GM23338 (cell line): ENCODE measurements around the gene RPL29. TPM values are rescaled to one million over a fixed set of nuclear protein-coding genes. Genes with fewer than 3 reads are reported as not detected.

Experiments used
- ATAC-seq: fragments of 200-7000 bp; cut with Tn5 transposase; 3 replicates; pipeline ENCODE4 v1.9.1; 2020
- DNase-seq: peaks from one replicate; pipeline ENCODE4 v3.0.0-alpha.2; 2015; ENCODE audit warnings: low spot score
- H2AFZ ChIP-seq: fragments of 200-600 bp; sonication (generic); 2 replicates; pipeline ENCODE4 v1.8.0; 2016; ENCODE audit warnings: antibody characterized with exemption, mild to moderate bottlenecking, moderate library complexity
- H3F3A ChIP-seq: fragments of 200-600 bp; sonication (generic); replicated peaks from 2 replicates; pipeline ENCODE4 v1.8.0; 2017; ENCODE audit warnings: antibody characterized with exemption, mixed run types, low read depth
- H3K27ac ChIP-seq: fragments of 200-600 bp; sonication (generic); 2 replicates; pipeline ENCODE4 v1.6.1; 2016; ENCODE audit warnings: low read depth
- H3K27me3 ChIP-seq: fragments of 200-600 bp; sonication (generic); 2 replicates; pipeline ENCODE4 v1.8.0; 2016; ENCODE audit warnings: mild to moderate bottlenecking, mixed run types, moderate library complexity; ENCODE audit not compliant: insufficient read depth
- H3K36me3 ChIP-seq: fragments of 200-600 bp; sonication (generic); 2 replicates; pipeline ENCODE4 v1.8.0; 2016; ENCODE audit warnings: mild to moderate bottlenecking; ENCODE audit not compliant: insufficient read depth
- H3K4me1 ChIP-seq: fragments of 200-600 bp; sonication (generic); 2 replicates; pipeline ENCODE4 v1.8.0; 2016; ENCODE audit warnings: mild to moderate bottlenecking, moderate library complexity; ENCODE audit not compliant: insufficient read depth
- H3K4me2 ChIP-seq: fragments of 200-600 bp; sonication (generic); 2 replicates; pipeline ENCODE4 v1.7.1; 2017; ENCODE audit warnings: mixed run types
- H3K4me3 ChIP-seq: fragments of 200-600 bp; sonication (generic); 2 replicates; pipeline ENCODE4 v1.6.1; 2016; ENCODE audit warnings: mixed run types
- H3K79me2 ChIP-seq: fragments of 200-600 bp; sonication (generic); replicated peaks from 2 replicates; pipeline ENCODE4 v1.8.0; 2017; ENCODE audit warnings: mild to moderate bottlenecking; ENCODE audit not compliant: insufficient read depth
- H3K9me2 ChIP-seq: fragments of 200-600 bp; sonication (generic); 2 replicates; pipeline ENCODE4 v1.8.0; 2017; ENCODE audit not compliant: insufficient read depth
- H4K20me1 ChIP-seq: fragments of 200-600 bp; sonication (generic); replicated peaks from 2 replicates; pipeline ENCODE4 v1.8.0; 2017; ENCODE audit warnings: mild to moderate bottlenecking; ENCODE audit not compliant: insufficient read depth
- H3K27ac Mint-ChIP-seq: 2 replicates; pipeline ENCODE4 v1.8.0; 2020; ENCODE audit warnings: inconsistent platforms, mild to moderate bottlenecking, moderate library complexity, mixed read lengths
- H3K27me3 Mint-ChIP-seq: 3 replicates; pipeline ENCODE4 v1.8.0; 2022; ENCODE audit warnings: low read depth, mild to moderate bottlenecking, moderate library complexity, mixed read lengths, inconsistent platforms; ENCODE audit not compliant: insufficient read depth, poor library complexity
- H3K36me3 Mint-ChIP-seq: 3 replicates; pipeline ENCODE4 v1.8.0; 2021; ENCODE audit warnings: low read depth, mild to moderate bottlenecking, inconsistent platforms, moderate library complexity, mixed read lengths
- H3K4me1 Mint-ChIP-seq: 3 replicates; pipeline ENCODE4 v1.8.0; 2020; ENCODE audit warnings: mild to moderate bottlenecking, inconsistent platforms, mixed read lengths
- H3K4me3 Mint-ChIP-seq: 3 replicates; pipeline ENCODE4 v1.8.0; 2021; ENCODE audit warnings: moderate library complexity, mild to moderate bottlenecking, inconsistent platforms, mixed read lengths
- H3K9me3 Mint-ChIP-seq: 3 replicates; pipeline ENCODE4 v1.8.0; 2020; ENCODE audit warnings: moderate library complexity, mild to moderate bottlenecking, inconsistent platforms, mixed read lengths
- CREB1 ChIP-seq: fragments of 250-450 bp; sonication (Bioruptor Pico); IDR thresholded peaks from 2 replicates; pipeline ENCODE4 v1.5.0; 2020; ENCODE audit warnings: low read depth, mild to moderate bottlenecking, moderate library complexity
- CTCF ChIP-seq, 2 experiments: fragments of 200-600 bp in 1 of 2; sonication (generic) in 1 of 2; conservative IDR thresholded peaks; 2 replicates each; pipeline versions ENCODE4 v1.5.1 to v1.6.1; 2016 to 2017; ENCODE audit warnings: antibody characterized with exemption in 2 of 2, low read depth in 2 of 2, mild to moderate bottlenecking in 2 of 2, moderate library complexity in 1 of 2
- EZH2phosphoT487 ChIP-seq: fragments of 200-600 bp; sonication (generic); IDR thresholded peaks from one replicate; pipeline ENCODE4 v1.8.1; 2018; ENCODE audit warnings: antibody characterized with exemption; ENCODE audit not compliant: unreplicated experiment
- JUNB ChIP-seq: IDR thresholded peaks from one replicate; pipeline ENCODE4 v1.6.1; 2016; ENCODE audit warnings: antibody characterized with exemption; ENCODE audit not compliant: unreplicated experiment
- POLR2AphosphoS5 ChIP-seq: IDR thresholded peaks from 2 replicates; pipeline ENCODE4 v1.6.1; 2016; ENCODE audit warnings: antibody characterized with exemption, low read depth
- STAT1 ChIP-seq: IDR thresholded peaks from one replicate; pipeline ENCODE4 v1.6.1; 2016; ENCODE audit warnings: antibody characterized with exemption; ENCODE audit not compliant: unreplicated experiment
- ZNF114 ChIP-seq: fragments of 250-450 bp; sonication (Bioruptor Pico); IDR thresholded peaks from 2 replicates; pipeline ENCODE4 v1.5.0; 2020; ENCODE audit warnings: mild to moderate bottlenecking, moderate library complexity
- ZNF331 ChIP-seq: fragments of 250-450 bp; sonication (Bioruptor Pico); IDR thresholded peaks from 2 replicates; pipeline ENCODE4 v1.5.0; 2020; ENCODE audit warnings: low read depth, mild to moderate bottlenecking, moderate library complexity
- polyA plus RNA-seq: library from polyadenylated mRNA; unstranded; fragments of >200 nt; fragmentation: Nextera tagmentation; extraction: Ambion mirVana; gene quantifications from 2 replicates; pipeline ENCODE4 v1.2.1, GENCODE V29; 2016
- total RNA-seq: library from RNA; depleted of rRNA; stranded (reverse); fragments of >200 nt; shearing (Covaris generic); gene quantifications from 2 replicates; pipeline ENCODE4 v1.2.3, GENCODE V29; 2014
- TF ChIP-seq, protein P1 (sequence below): IDR thresholded peaks from one replicate; pipeline ENCODE4 v1.6.1; 2018; ENCODE audit warnings: antibody characterized with exemption; ENCODE audit not compliant: unreplicated experiment

The RPL29 gene
- total and polyA plus RNA-seq, 2 experiments from 2014 or later: 1,471 to 1,864 TPM

DNA sequence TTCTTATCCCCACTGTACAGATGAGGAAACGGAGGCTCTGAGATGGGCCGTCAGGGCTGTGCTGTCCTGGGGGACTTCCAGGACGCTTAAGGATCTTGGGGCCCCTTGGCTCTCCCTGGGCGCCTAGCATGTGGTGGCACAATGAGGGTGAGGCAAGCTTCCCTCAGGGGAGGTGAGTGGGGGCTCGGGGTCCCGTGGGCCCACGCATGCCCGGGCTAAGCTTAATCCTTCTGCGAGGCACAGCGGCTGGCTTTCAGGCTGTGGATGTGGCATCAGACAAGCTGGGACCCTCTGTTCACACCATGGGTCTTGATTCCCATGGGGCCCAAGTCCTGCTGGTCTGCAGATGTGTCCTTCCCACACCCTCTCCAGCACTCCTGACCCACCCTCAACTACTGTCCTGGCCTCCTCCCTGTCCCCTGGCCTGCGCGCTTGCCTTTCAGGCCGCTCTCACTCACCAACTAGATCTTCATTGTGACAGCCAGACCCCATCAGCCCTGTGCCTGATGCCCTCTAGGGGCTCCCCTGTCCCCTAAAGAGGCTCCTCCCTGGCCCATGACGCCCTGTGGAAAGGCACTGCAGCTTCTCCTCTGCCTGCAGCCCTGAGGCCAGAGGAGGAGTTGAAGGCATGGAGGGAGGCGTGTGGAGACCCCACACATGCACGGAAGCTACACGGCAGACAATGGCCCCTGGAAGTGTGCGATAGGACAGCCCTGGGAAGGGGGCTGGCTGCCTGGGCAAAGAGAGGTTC lies 49.3 kb upstream of the RPL29 start:
- H2AFZ ChIP-seq: peak overlapping the region; percentile 78; the same call in 1 of the 2 replicates
- H3K9me2 ChIP-seq: no peaks in the 10 kb centered on the region
- Mint-ChIP-seq H3K4me3 (no peak overlapping the region), H3K27me3 (peaks cover 15% of the 10 kb centered on the region), H3K27ac (peak overlapping the region; percentile 79), H3K4me1 (peaks cover 13% of the 10 kb centered on the region), H3K36me3 (peaks cover 10% of the 10 kb centered on the region), H3K9me3 (peaks cover 3% of the 10 kb centered on the region; the same call in 1 of the 3 replicates)
- DNase-seq: peak; percentile 77
- no peak overlapping the region for H3K4me3 ChIP-seq
- no peak overlapping the region for H3K4me2 ChIP-seq
- peak; percentile 86 for ATAC-seq
- H4K20me1 ChIP-seq: no peaks in the 10 kb centered on the region
- no peaks in the 10 kb centered on the region for H3F3A ChIP-seq
- H3K27me3 ChIP-seq: no peaks in the 10 kb centered on the region
- no peaks in the 10 kb centered on the region for H3K36me3 ChIP-seq
- H3K79me2 ChIP-seq: no peaks in the 10 kb centered on the region
- no peaks in the 10 kb centered on the region for H3K4me1 ChIP-seq
- TF ChIP-seq CREB1 (CRISPR knock-in tag) (no peak), CTCF (conservative IDR thresholded peaks at IDR 0.05; ENCODE audit: low read depth in 2 of 2) (peak; percentile 33 to 53)
- H3K27ac ChIP-seq: no peak overlapping the region

DNA sequence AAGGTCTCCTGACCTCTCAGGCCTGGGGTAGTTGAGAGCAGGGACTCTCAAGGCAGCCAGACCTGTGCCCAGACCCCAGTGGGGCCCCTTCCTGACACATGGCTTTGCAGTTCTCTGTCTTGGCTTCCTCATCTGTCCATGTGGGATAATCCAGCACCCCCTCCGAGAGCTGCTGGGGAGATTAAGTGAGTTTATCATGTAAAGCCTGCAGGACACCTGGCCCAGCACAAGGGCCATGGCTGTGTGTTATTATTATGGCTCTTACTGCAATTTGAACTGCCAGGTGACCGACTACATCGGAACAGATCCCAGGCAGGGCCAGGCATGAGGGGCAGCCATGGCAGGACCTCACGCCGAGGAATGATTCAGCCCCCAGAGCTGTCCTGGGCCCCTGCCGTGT lies 48.1 kb upstream of the RPL29 start:
- Mint-ChIP-seq H3K9me3 (peaks cover 3% of the 10 kb centered on the region; the same call in 1 of the 3 replicates), H3K36me3 (no peaks in the 10 kb centered on the region), H3K27ac (no peak overlapping the region), H3K4me1 (peaks cover 15% of the 10 kb centered on the region), H3K4me3 (no peak overlapping the region), H3K27me3 (peaks cover 17% of the 10 kb centered on the region)
- H3K36me3 ChIP-seq: no peaks in the 10 kb centered on the region
- no peak for ATAC-seq
- H3K4me3 ChIP-seq: no peak overlapping the region
- no peak for DNase-seq
- H3K9me2 ChIP-seq: no peaks in the 10 kb centered on the region
- H3K79me2 ChIP-seq: no peaks in the 10 kb centered on the region
- no peak overlapping the region for H2AFZ ChIP-seq
- H3F3A ChIP-seq: no peaks in the 10 kb centered on the region
- H3K4me1 ChIP-seq: no peaks in the 10 kb centered on the region
- H3K27ac ChIP-seq: no peak overlapping the region
- H3K4me2 ChIP-seq: no peak overlapping the region
- no peaks in the 10 kb centered on the region for H3K27me3 ChIP-seq
- H4K20me1 ChIP-seq: no peaks in the 10 kb centered on the region
- TF ChIP-seq ZNF114 (CRISPR knock-in tag): no peak
- no peak for TF ChIP-seq STAT1
- TF ChIP-seq CREB1 (CRISPR knock-in tag): no peak
- no peak for TF ChIP-seq POLR2AphosphoS5
- no peak for TF ChIP-seq EZH2phosphoT487
- TF ChIP-seq, protein P1, sequence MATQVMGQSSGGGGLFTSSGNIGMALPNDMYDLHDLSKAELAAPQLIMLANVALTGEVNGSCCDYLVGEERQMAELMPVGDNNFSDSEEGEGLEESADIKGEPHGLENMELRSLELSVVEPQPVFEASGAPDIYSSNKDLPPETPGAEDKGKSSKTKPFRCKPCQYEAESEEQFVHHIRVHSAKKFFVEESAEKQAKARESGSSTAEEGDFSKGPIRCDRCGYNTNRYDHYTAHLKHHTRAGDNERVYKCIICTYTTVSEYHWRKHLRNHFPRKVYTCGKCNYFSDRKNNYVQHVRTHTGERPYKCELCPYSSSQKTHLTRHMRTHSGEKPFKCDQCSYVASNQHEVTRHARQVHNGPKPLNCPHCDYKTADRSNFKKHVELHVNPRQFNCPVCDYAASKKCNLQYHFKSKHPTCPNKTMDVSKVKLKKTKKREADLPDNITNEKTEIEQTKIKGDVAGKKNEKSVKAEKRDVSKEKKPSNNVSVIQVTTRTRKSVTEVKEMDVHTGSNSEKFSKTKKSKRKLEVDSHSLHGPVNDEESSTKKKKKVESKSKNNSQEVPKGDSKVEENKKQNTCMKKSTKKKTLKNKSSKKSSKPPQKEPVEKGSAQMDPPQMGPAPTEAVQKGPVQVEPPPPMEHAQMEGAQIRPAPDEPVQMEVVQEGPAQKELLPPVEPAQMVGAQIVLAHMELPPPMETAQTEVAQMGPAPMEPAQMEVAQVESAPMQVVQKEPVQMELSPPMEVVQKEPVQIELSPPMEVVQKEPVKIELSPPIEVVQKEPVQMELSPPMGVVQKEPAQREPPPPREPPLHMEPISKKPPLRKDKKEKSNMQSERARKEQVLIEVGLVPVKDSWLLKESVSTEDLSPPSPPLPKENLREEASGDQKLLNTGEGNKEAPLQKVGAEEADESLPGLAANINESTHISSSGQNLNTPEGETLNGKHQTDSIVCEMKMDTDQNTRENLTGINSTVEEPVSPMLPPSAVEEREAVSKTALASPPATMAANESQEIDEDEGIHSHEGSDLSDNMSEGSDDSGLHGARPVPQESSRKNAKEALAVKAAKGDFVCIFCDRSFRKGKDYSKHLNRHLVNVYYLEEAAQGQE: no peak
- no peak for TF ChIP-seq JUNB
- TF ChIP-seq ZNF331 (CRISPR knock-in tag): no peak
- no peak for TF ChIP-seq CTCF (conservative IDR thresholded peaks at IDR 0.05; ENCODE audit: low read depth in 2 of 2)
